Activated CD8-positive, alpha-beta T cell treated with anti-CD3 and anti-CD28 coated beads, Interleukin-2, amount 10 ng/mL, durations not matched to agents 7 days and 5 days (primary cell): ENCODE results near the gene TMPRSS6. TPM values are rescaled to one million over a fixed set of nuclear protein-coding genes. Genes with fewer than 3 reads are reported as not detected.

Source experiments
- ATAC-seq: fragments of 150-1000 bp; cut with Tn5 transposase; one replicate; pipeline ENCODE4 v1.10.0; 2021; ENCODE audit warnings: moderate library complexity
- CTCF ChIA-PET: fragments of 350-600 bp; sonication (Branson Sonifier 250); formaldehyde crosslinking; loops from one replicate; lab custom pipeline; 2021; ENCODE audit warnings: antibody characterized with exemption; lab: Charles Lee
- POLR2A ChIA-PET: fragments of 350-600 bp; sonication (Branson Sonifier 250); formaldehyde crosslinking; loops from one replicate; lab custom pipeline; 2021; ENCODE audit warnings: antibody characterized with exemption; lab: Charles Lee
- DNase-seq: peaks from one replicate; pipeline ENCODE4 v3.0.0-alpha.2; 2020
- H3K27ac Mint-ChIP-seq: one replicate; pipeline ENCODE4 v1.8.0; 2021; ENCODE audit warnings: mild to moderate bottlenecking, mixed read lengths
- H3K27me3 Mint-ChIP-seq: one replicate; pipeline ENCODE4 v1.8.0; 2021; ENCODE audit warnings: low read depth, mixed read lengths
- H3K36me3 Mint-ChIP-seq: one replicate; pipeline ENCODE4 v1.8.0; 2021; ENCODE audit warnings: low read depth, mixed read lengths
- H3K4me1 Mint-ChIP-seq: one replicate; pipeline ENCODE4 v1.8.0; 2021; ENCODE audit warnings: low read depth, mixed read lengths
- H3K4me3 Mint-ChIP-seq: one replicate; pipeline ENCODE4 v1.8.0; 2021; ENCODE audit warnings: mild to moderate bottlenecking, mixed read lengths
- H3K9me3 Mint-ChIP-seq: one replicate; pipeline ENCODE4 v1.8.0; 2022; ENCODE audit warnings: mixed read lengths; ENCODE audit not compliant: insufficient read depth
- total RNA-seq, 2 experiments: library from RNA; stranded (reverse); gene quantifications; one replicate each; pipeline ENCODE4 v1.2.3, GENCODE V29; 2021

The TMPRSS6 gene
- total RNA-seq, 2 experiments from 2014 or later = 1.1 TPM

DNA sequence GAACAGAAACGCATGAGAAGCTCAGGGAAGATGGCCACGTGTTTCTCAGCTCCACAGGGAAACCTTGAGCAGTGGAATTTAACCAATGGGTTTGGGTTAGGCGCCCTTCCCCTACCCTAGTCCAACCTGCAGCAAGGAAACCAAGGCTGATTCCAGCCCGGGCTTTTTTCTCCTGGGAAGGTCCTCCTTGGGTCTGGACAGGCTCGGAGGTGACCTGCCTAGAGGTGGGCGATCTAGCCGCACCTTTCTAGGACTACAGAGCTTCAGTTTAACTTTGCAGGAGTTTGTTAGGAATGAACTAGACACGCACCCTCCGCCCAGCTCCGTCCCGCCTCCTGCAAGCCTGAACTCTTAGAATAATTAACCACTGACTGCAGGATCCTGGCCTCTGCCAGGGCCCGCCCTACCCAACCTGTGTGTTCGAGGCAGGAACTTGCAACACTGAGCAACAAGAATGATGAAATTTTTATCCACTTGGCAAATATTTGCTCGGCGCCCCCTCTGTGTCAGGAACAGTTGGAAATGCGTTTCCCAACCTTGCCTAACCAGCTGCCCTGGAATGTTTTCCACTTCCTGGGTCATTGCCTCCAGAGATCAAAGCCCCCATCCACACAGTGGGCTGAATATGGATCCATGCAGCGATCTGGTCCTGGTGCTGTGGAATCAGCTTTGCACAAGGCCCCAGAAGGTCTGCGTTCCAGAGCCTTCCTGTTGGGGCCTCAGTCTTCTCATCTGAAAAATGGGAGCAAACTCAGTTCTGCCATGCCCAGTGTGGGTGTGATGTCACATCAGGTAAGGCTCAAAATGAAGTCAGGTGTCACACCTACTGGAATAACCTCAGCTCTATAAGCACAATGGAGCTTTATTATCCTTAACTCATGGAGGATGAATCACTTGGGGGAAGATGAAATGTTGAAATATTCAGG lies 76.7 kb downstream of the TMPRSS6 start:
- Mint-ChIP-seq H3K4me1 (no peaks in the 10 kb centered on the region), H3K36me3 (no peaks in the 10 kb centered on the region), H3K27ac (no peak overlapping the region), H3K27me3 (peaks cover 14% of the 10 kb centered on the region), H3K9me3 (no peaks in the 10 kb centered on the region), H3K4me3 (no peak overlapping the region)
- ChIA-PET POLR2A (no interaction called here), CTCF (interaction anchor here (1.0 to 1.3 kb wide), 2 partner anchors 11 to 12 kb away, joined by 4 to 5 read pairs; no protein-coding TSS in a partner anchor)
- DNase-seq (no peak), ATAC-seq (no peak)

DNA sequence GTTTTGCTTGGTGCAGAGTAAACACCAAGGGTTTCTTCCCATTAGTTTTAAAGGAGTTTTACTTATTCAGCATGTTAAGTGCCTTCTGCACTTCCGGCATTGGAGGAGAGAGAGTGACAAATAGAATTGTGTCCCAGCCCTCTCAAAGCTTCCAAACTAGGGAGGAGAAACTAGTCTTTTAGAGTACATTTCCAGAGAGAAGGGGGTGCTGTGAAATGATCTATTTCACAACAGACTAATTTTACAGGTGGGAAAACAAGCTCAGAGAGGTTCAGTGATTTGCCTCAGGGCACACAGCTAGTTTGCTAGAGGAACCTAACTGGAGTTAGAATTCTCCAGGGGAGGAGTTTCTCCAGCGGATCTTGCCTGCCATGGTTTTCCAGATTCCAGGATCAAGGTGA lies 77.4 kb downstream of the TMPRSS6 start:
- Mint-ChIP-seq H3K36me3 (peaks cover 1% of the 10 kb centered on the region), H3K27me3 (peaks cover 9% of the 10 kb centered on the region)
- POLR2A ChIA-PET = no interaction called here

DNA sequence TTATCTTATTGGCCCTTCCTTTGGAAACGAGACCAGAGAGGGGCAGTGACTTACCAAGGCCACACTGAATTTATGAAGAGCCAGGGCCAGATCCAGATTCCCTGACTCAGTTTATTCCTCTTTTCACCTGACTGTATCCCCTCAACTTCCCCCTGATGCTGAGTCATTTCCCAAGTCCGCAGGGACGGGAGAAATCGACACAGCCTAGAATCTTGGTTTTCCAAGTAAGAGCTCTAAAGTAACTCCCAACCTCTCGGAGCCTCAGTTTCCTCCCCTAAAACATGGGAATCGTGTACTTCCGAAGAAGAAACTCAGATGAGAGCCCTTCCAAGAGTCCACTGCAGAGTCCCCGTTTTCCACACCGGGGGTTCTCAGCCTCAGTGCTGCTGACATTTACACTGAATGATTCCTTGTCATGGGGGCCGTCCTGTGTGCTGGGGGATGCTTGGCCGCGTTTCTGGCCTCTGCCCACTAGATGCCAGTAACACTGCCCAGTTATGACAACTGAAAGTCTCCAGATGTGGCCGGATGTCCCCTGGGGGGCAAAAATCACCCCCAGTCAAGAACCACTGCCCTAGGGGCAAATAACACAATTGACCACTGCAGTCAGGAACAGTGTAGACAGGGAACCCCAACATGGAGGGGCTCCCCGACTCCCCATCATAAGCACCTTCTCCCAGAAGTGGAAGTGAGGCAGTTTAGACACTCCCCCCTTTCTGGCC lies 78.8 kb downstream of the TMPRSS6 start:
- Mint-ChIP-seq H3K36me3 (peaks cover 2% of the 10 kb centered on the region), H3K27me3 (peaks cover 5% of the 10 kb centered on the region), H3K9me3 (no peaks in the 10 kb centered on the region), H3K4me1 (no peaks in the 10 kb centered on the region), H3K27ac (no peak overlapping the region), H3K4me3 (no peak overlapping the region)
- no peak for ATAC-seq
- DNase-seq = no peak
- POLR2A ChIA-PET = no interaction called here
- CTCF ChIA-PET = interaction anchor here (1.2 to 1.6 kb wide), 2 partner anchors 15 to 19 kb away, joined by 3 to 6 read pairs; no protein-coding TSS in a partner anchor

More for the DNA sequence above, 77.4 kb downstream of the TMPRSS6 start:
- CTCF ChIA-PET = interaction anchor here (1.0 kb wide), 1 partner anchor 11 kb away, joined by 4 read pairs; no protein-coding TSS in a partner anchor
- ATAC-seq (no peak), DNase-seq (no peak)
- Mint-ChIP-seq H3K27ac (no peak overlapping the region), H3K4me1 (no peaks in the 10 kb centered on the region), H3K9me3 (no peaks in the 10 kb centered on the region), H3K4me3 (no peak overlapping the region)

DNA sequence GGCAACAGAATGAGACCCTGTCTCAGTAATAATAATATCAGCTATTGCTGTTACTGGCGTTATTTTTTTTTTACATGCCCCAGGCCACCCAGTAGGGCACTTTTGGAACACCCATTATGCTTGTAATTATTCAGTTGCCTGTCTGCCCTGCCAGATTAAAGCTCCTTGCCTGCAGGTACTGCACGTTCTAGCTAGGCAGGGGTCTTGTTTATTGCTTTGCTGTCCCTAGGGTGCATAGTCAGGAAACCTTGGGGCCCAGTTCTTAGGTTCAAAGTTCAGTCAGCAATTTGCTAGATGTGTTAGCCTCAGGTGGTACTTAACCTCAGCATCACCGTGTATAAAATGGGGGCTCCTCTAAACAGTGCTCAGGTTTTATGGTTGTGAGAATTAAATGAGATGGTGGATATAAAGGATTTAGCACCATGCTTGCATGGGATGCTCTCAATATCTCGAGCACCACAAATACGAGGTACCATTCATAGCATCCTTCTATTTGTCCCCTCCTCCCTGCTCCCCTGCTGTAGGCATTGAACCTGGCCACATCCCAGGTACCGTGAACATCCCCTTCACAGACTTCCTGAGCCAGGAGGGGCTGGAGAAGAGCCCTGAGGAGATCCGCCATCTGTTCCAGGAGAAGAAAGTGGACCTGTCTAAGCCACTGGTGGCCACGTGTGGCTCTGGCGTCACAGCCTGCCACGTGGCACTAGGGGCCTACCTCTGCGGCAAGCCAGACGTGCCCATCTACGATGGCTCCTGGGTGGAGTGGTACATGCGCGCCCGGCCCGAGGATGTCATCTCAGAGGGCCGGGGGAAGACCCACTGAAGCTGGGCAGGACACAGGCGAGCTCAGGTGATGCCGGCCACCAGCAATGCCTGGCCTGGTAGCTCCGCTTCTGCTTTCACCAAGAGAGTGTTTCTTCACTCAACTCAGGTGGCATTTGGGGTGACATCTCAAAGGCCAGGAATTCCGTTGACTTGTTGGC lies 80.5 kb downstream of the TMPRSS6 start:
- peaks cover 3% of the 10 kb centered on the region for H3K36me3 Mint-ChIP-seq
- POLR2A ChIA-PET = interaction anchor here (0.6 kb wide), 1 partner anchor 747 kb away, joined by 3 read pairs; no protein-coding TSS in a partner anchor

DNA sequence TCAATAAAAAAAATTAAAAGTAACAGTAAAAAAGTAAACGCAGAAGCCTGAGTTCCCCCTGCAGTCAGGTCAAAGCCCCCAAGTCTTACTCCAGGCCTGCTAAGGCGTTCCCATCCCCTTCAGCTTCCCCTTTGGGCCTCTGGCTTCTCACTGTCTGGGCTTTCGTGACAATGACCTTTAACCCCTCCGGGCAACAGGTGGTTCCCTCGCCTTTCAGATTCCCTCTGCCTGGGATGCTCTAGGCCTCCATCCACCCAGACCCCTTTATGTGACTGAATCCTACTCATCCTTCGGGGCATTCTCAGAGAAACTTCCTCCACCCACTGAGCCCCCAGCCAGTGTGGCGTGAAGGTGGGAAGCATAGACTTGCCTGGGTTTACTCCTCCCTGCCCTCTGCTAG lies 82.0 kb downstream of the TMPRSS6 start:
- H3K27me3 Mint-ChIP-seq = no peaks in the 10 kb centered on the region
- no peak for DNase-seq
- ChIA-PET CTCF (interaction anchor here (1.4 kb wide), 1 partner anchor 16 kb away, joined by 3 read pairs; no protein-coding TSS in a partner anchor), POLR2A (no interaction called here)
- no peaks in the 10 kb centered on the region for H3K9me3 Mint-ChIP-seq
- peaks cover 3% of the 10 kb centered on the region for H3K36me3 Mint-ChIP-seq
- H3K4me3 Mint-ChIP-seq = no peak overlapping the region
- no peaks in the 10 kb centered on the region for H3K4me1 Mint-ChIP-seq
- no peak for ATAC-seq
- H3K27ac Mint-ChIP-seq = no peak overlapping the region

More for the DNA sequence above, 80.5 kb downstream of the TMPRSS6 start:
- Mint-ChIP-seq H3K9me3 (no peaks in the 10 kb centered on the region), H3K27me3 (no peaks in the 10 kb centered on the region), H3K27ac (no peak overlapping the region), H3K4me3 (no peak overlapping the region), H3K4me1 (no peaks in the 10 kb centered on the region)
- DNase-seq (no peak), ATAC-seq (no peak)
- CTCF ChIA-PET = interaction anchor here (1.2 to 1.6 kb wide), 5 partner anchors 14 to 51 kb away, joined by 3 to 6 read pairs (median 3); no protein-coding TSS in a partner anchor

DNA sequence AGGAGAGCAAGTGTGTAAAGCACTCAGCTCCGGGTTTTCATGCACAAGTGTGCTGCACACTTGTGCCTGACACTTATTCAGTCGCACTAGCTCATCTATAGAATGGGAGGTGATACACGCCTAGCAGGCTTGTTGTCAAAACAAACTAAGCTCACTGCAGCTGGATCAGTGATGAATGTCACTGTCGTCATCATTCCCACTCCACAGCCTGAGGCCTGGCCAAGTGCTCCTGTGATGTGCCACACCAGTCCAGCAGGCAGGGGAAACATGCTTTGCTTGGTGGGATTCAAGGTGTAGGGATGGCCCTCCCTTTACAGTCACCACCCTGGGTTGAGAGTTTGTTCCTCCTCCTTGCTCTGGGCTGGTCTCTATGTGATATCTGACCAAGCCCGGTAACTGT lies 83.2 kb downstream of the TMPRSS6 start:
- DNase-seq (no peak), ATAC-seq (no peak)
- H3K27me3 Mint-ChIP-seq = peaks cover 2% of the 10 kb centered on the region
- POLR2A ChIA-PET = interaction anchor here (0.6 kb wide), 1 partner anchor 603 kb away, joined by 3 read pairs; no protein-coding TSS in a partner anchor
- H3K4me1 Mint-ChIP-seq = peaks cover 5% of the 10 kb centered on the region
- H3K36me3 Mint-ChIP-seq = peaks cover 3% of the 10 kb centered on the region
- no peak overlapping the region for H3K27ac Mint-ChIP-seq
- no peak overlapping the region for H3K4me3 Mint-ChIP-seq
- no peaks in the 10 kb centered on the region for H3K9me3 Mint-ChIP-seq
- CTCF ChIA-PET = interaction anchor here (1.9 kb wide), 1 partner anchor 19 kb away, joined by 7 read pairs; no protein-coding TSS in a partner anchor

DNA sequence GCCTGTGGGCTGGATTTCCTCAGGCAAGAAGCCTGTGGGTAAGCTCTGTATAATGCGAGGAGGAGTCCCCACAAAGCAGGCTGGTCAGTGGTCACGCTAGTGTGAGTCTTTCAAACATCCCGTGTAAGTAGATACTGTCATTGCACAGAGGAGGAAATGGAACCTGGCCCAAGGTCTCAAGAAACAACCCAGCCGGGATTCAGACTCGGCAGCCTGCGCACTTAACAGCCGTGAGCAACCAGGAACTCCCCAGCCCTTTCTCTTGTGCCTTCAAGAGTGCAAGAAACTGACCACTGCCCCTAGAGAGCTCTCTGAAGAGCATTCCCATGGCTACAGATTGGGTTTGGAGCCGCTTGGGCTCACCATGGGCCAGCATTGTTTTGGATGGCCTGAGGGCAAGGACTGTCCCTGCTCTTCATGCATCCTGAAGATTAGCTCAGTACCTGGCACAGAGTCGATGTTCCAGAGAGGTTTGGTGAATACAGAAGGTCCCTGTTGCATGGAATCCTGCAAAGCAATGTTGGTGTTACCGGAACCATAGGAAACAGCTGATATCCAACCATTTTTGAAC lies 83.9 kb downstream of the TMPRSS6 start:
- ATAC-seq = no peak
- Mint-ChIP-seq H3K27me3 (peaks cover 2% of the 10 kb centered on the region), H3K27ac (no peak overlapping the region), H3K36me3 (peaks cover 3% of the 10 kb centered on the region), H3K4me3 (no peak overlapping the region), H3K9me3 (no peaks in the 10 kb centered on the region), H3K4me1 (peaks cover 10% of the 10 kb centered on the region)
- DNase-seq = no peak
- CTCF ChIA-PET = interaction anchor here (1.1 to 1.9 kb wide), 2 partner anchors 20 to 174 kb away, joined by 5 to 7 read pairs; no protein-coding TSS in a partner anchor
- POLR2A ChIA-PET = no interaction called here

DNA sequence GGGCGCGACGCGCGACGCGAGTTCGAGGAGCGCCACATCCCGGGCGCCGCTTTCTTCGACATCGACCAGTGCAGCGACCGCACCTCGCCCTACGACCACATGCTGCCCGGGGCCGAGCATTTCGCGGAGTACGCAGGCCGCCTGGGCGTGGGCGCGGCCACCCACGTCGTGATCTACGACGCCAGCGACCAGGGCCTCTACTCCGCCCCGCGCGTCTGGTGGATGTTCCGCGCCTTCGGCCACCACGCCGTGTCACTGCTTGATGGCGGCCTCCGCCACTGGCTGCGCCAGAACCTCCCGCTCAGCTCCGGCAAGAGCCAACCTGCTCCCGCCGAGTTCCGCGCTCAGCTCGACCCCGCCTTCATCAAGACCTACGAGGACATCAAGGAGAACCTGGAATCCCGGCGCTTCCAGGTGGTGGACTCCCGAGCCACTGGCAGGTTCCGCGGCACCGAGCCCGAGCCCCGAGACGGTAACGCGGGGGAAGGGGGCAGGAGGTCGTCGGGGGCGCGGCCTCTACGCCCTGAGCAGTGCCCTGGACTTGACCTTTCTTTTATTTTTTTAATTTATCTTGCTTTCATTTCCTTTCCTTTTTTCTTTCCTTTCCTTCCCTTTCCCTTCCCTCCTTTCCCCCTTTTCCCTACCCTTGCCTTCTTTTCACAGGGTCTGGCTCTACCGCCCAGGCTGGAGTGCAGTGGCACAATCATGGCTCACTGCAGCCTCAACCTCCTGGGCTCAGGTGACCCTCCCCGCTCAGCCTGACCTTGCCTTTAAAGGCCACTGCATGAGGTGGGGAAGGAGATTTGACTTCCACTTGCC lies 85.0 kb downstream of the TMPRSS6 start:
- peaks cover 2% of the 10 kb centered on the region for H3K27me3 Mint-ChIP-seq
- POLR2A ChIA-PET = no interaction called here
- ATAC-seq = no peak
- no peak overlapping the region for H3K27ac Mint-ChIP-seq
- peaks cover 3% of the 10 kb centered on the region for H3K36me3 Mint-ChIP-seq
- peaks cover 18% of the 10 kb centered on the region for H3K4me1 Mint-ChIP-seq
- no peaks in the 10 kb centered on the region for H3K9me3 Mint-ChIP-seq
- no peak overlapping the region for H3K4me3 Mint-ChIP-seq
- CTCF ChIA-PET = interaction anchor here (1.1 to 1.9 kb wide), 2 partner anchors 21 to 175 kb away, joined by 5 to 7 read pairs; no protein-coding TSS in a partner anchor
- DNase-seq = no peak

DNA sequence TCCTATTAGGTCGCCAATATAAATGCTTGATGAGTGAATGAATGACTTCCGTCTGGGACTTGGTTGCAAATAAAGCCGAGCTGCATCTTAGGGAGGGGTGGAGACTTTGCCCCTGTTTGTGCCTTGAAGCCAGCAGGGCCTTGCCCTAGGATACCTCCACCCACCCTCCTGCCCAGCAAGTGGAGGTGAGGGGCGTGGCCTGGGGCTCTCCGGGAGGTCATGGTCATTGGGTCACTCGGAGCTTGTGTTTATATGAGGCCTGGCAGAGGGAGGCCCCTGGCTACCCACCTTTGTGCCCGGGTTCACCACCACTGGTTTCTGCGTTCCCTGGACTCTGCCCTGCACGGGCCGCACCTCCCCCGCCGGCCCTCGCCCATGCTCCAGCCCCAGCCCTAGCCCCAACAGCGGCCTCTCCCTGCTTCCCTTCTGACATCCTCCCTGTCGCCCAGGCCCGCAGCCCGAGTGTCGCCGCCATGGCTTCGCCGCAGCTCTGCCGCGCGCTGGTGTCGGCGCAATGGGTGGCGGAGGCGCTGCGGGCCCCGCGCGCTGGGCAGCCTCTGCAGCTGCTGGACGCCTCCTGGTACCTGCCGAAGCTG lies 85.7 kb downstream of the TMPRSS6 start:
- no peaks in the 10 kb centered on the region for H3K9me3 Mint-ChIP-seq
- peaks cover 18% of the 10 kb centered on the region for H3K4me1 Mint-ChIP-seq
- no peak overlapping the region for H3K27ac Mint-ChIP-seq
- CTCF ChIA-PET = no interaction called here
- peaks cover 3% of the 10 kb centered on the region for H3K36me3 Mint-ChIP-seq
- POLR2A ChIA-PET = no interaction called here
- no peak for ATAC-seq
- H3K4me3 Mint-ChIP-seq = no peak overlapping the region
- DNase-seq = no peak
- H3K27me3 Mint-ChIP-seq = peaks cover 2% of the 10 kb centered on the region
